ENCODE measurements around the gene MPV17L. TPM values are rescaled to one million over a fixed set of nuclear protein-coding genes. Genes with fewer than 3 reads are reported as not detected.
"Not testable (repeated sequence)": the region's sequence is repeated elsewhere in the genome, so short reads cannot be mapped to it uniquely, and the experiment has no call there.

Gene MPV17L
- total RNA-seq, 4 donors from 2014 or later, result 0.72 to 10.8 (median 6.2) TPM

- no peak for TF ChIP-seq POLR2A (IDR thresholded peaks at IDR 0.05)
- no peak for TF ChIP-seq CTCF (IDR thresholded peaks at IDR 0.05)
- Histone ChIP-seq H3K4me3 (no peak overlapping the region), H3K27ac (no peak overlapping the region), H3K27me3 (peaks cover 0 to 7% (median 0%) of the 10 kb centered on the region in 4 donors), H3K9me3 (no peaks in the 10 kb centered on the region), H3K4me1 (peaks cover 4 to 19% (median 5%) of the 10 kb centered on the region in 3 donors), H3K36me3 (peaks cover 0 to 13% (median 0%) of the 10 kb centered on the region in 3 donors)
- no peak for DNase-seq
- intact Hi-C loops (cut with DNase I), result no loop called here
- 86 to 87% methylated on average over 11 of the region's 11 CpGs for WGBS, 2 donors
Measured at GRCh38 chr16:15396948-15397594, 1.5 kb downstream of the MPV17L start.

GRCh38 chr16:15398618-15399316, 3.2 kb downstream of the MPV17L start:
- no peak for DNase-seq
- Histone ChIP-seq H3K9me3 (no peaks in the 10 kb centered on the region), H3K4me3 (no peak overlapping the region), H3K27ac (no peak overlapping the region), H3K36me3 (peaks cover 0 to 19% (median 0%) of the 10 kb centered on the region in 3 donors), H3K27me3 (peaks cover 0 to 7% (median 0%) of the 10 kb centered on the region in 4 donors), H3K4me1 (peaks cover 4 to 19% (median 5%) of the 10 kb centered on the region in 3 donors)
- intact Hi-C loops (cut with DNase I), result no loop called here
- no peak for TF ChIP-seq CTCF (IDR thresholded peaks at IDR 0.05)
- TF ChIP-seq POLR2A (IDR thresholded peaks at IDR 0.05), result no peak
- 70 to 75% methylated on average over 12 to 14 of the region's 14 CpGs for WGBS, 2 donors

GRCh38 chr16:15399317-15399716, 3.8 kb downstream of the MPV17L start:
- Histone ChIP-seq H3K9me3 (no peaks in the 10 kb centered on the region), H3K36me3 (peaks cover 0 to 19% (median 0%) of the 10 kb centered on the region in 3 donors), H3K4me1 (peaks cover 5 to 19% (median 8%) of the 10 kb centered on the region in 3 donors), H3K27me3 (peaks cover 0 to 7% (median 0%) of the 10 kb centered on the region in 4 donors), H3K27ac (no peak overlapping the region), H3K4me3 (no peak overlapping the region)
- WGBS, 2 donors, result 78 to 96% methylated on average over 3 of the region's 3 CpGs
- DNase-seq, result no peak
- TF ChIP-seq CTCF (IDR thresholded peaks at IDR 0.05) (no peak), POLR2A (IDR thresholded peaks at IDR 0.05) (no peak)
- intact Hi-C loops (cut with DNase I), result no loop called here

- H3K4me3 ChIP-seq; DNase-seq; intact Hi-C loops (cut with DNase I); H3K27ac ChIP-seq; H3K27me3 ChIP-seq; H3K9me3 ChIP-seq: not testable (repeated sequence)
- Histone ChIP-seq H3K4me1 (peaks cover 5 to 22% (median 13%) of the 10 kb centered on the region in 3 donors), H3K36me3 (peaks cover 0 to 19% (median 0%) of the 10 kb centered on the region in 3 donors)
- 85 to 95% methylated on average over 6 of the region's 6 CpGs for WGBS, 2 donors
Measured at GRCh38 chr16:15400314-15400713, 4.8 kb downstream of the MPV17L start.

- Histone ChIP-seq H3K27me3 (no peaks in the 10 kb centered on the region), H3K27ac (no peak overlapping the region), H3K4me3 (no peak overlapping the region), H3K4me1 (peaks cover 0 to 9% (median 7%) of the 10 kb centered on the region in 3 donors), H3K9me3 (no peaks in the 10 kb centered on the region), H3K36me3 (peaks cover 0 to 19% (median 0%) of the 10 kb centered on the region in 3 donors)
- intact Hi-C loops (cut with DNase I), result no loop called here
- TF ChIP-seq POLR2A (IDR thresholded peaks at IDR 0.05) (no peak), CTCF (IDR thresholded peaks at IDR 0.05) (no peak)
- DNase-seq, result no peak
- WGBS, 2 donors, result 74 to 87% methylated on average over 3 of the region's 3 CpGs
Measured at GRCh38 chr16:15401972-15402371, 6.4 kb downstream of the MPV17L start.
